ENCODE data around the gene IGF1R. TPM values are rescaled to one million over a fixed set of nuclear protein-coding genes. Genes with fewer than 3 reads are reported as not detected.

The IGF1R gene
- total RNA-seq, 1 donor from 2014 or later = 23.5 TPM

DNA sequence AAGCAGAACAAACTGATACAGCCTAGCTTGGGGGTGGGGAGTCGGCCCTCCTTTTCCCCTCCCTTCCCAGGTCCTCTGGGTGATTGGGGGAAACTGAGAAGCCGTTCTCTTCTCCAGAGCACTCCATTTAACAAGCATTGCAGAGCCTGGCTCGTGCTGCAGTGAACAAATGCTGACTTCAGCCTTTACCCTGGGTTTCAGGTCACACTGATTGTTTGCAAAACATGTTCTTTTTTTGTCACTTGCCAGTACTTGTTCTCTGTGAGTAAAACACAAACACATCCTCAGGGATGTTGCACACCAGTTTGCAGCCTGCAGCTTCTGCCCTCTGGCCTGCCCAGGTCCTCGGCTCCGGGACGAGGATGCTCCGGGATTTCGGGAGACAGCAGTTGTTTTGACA, 226.4 kb downstream of the IGF1R start:
- Histone ChIP-seq H2AFZ (replicated peaks) (no peak overlapping the region), H3K4me2 (peak overlapping the region; percentile 65), H3F3A (ENCODE audit: low read depth) (peaks cover 16% of the 10 kb centered on the region), H3K9me3 (ENCODE audit: low read depth) (no peaks in the 10 kb centered on the region), H3K27ac (peak overlapping the region; percentile 57), H3K4me1 (peaks cover 46% of the 10 kb centered on the region), H3K27me3 (no peaks in the 10 kb centered on the region), H3K36me3 (no peaks in the 10 kb centered on the region), H3K9ac (no peak overlapping the region), H3K79me2 (ENCODE audit: low read depth) (peaks cover 99% of the 10 kb centered on the region), H4K20me1 (ENCODE audit: low read depth) (peaks cover 79% of the 10 kb centered on the region), H3K4me3 (peak overlapping the region; percentile 24)
- peak overlapping the region; percentile 14 for H3K27ac Mint-ChIP-seq
- H3K36me3 Mint-ChIP-seq = peaks cover 7% of the 10 kb centered on the region
- H3K27me3 Mint-ChIP-seq (ENCODE audit: insufficient read depth, low read depth) = no peaks in the 10 kb centered on the region
- peak; percentile 34 for DNase-seq (ENCODE audit: low spot score)
- H3K4me1 Mint-ChIP-seq = peaks cover 62% of the 10 kb centered on the region
- H3K9me3 Mint-ChIP-seq = peaks cover 2% of the 10 kb centered on the region
- TF ChIP-seq EZH2phosphoT487 (IDR thresholded peaks at IDR 0.05) (no peak), EZH2 (IDR thresholded peaks at IDR 0.05) (no peak)
- TF ChIP-seq, protein P1, sequence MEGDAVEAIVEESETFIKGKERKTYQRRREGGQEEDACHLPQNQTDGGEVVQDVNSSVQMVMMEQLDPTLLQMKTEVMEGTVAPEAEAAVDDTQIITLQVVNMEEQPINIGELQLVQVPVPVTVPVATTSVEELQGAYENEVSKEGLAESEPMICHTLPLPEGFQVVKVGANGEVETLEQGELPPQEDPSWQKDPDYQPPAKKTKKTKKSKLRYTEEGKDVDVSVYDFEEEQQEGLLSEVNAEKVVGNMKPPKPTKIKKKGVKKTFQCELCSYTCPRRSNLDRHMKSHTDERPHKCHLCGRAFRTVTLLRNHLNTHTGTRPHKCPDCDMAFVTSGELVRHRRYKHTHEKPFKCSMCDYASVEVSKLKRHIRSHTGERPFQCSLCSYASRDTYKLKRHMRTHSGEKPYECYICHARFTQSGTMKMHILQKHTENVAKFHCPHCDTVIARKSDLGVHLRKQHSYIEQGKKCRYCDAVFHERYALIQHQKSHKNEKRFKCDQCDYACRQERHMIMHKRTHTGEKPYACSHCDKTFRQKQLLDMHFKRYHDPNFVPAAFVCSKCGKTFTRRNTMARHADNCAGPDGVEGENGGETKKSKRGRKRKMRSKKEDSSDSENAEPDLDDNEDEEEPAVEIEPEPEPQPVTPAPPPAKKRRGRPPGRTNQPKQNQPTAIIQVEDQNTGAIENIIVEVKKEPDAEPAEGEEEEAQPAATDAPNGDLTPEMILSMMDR (IDR thresholded peaks at IDR 0.05) = no peak
- H3K4me3 Mint-ChIP-seq = no peak overlapping the region

DNA sequence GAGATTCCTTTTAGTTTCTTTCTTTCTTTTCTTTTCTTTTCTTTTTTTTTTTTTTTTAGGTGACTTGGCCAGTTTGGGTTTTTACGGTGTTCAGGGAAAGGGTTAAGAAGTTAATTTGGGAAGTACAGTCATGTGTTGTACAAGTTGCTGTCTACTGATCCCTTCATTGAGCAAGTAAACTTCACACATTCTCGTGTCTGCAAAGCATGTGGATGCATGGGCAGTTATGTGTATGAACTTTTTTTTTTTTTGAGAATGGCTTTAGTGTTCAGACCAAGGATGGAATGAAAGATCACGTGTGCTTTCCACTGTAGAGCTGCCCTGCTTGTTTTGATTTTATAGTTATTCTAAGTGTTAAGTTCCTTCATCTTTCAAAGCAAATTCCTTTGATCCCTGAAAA, 227.0 kb downstream of the IGF1R start:
- peaks cover 50% of the 10 kb centered on the region for H3K4me1 ChIP-seq
- no peaks in the 10 kb centered on the region for H3K36me3 ChIP-seq
- H3K9me3 Mint-ChIP-seq = peaks cover under 1% of the 10 kb centered on the region
- no peaks in the 10 kb centered on the region for H3K27me3 Mint-ChIP-seq (ENCODE audit: insufficient read depth, low read depth)
- no peaks in the 10 kb centered on the region for H3K27me3 ChIP-seq
- no peaks in the 10 kb centered on the region for H3K9me3 ChIP-seq (ENCODE audit: low read depth)
- no peak for DNase-seq (ENCODE audit: low spot score)
- H3K27ac Mint-ChIP-seq = peak overlapping the region; percentile 80
- H3K79me2 ChIP-seq (ENCODE audit: low read depth) = peaks cover 99% of the 10 kb centered on the region
- H3K4me3 Mint-ChIP-seq = peak overlapping the region; percentile 39
- TF ChIP-seq EZH2phosphoT487 (IDR thresholded peaks at IDR 0.05) (no peak), EZH2 (IDR thresholded peaks at IDR 0.05) (no peak)
- TF ChIP-seq, protein P1 (IDR thresholded peaks at IDR 0.05) = no peak
- H3K4me3 ChIP-seq = no peak overlapping the region
- H3K4me1 Mint-ChIP-seq = peaks cover 65% of the 10 kb centered on the region
- peaks cover 7% of the 10 kb centered on the region for H3K36me3 Mint-ChIP-seq
- H3K9ac ChIP-seq = no peak overlapping the region
- H2AFZ ChIP-seq (replicated peaks) = no peak overlapping the region
- no peak overlapping the region for H3K27ac ChIP-seq
- H3F3A ChIP-seq (ENCODE audit: low read depth) = peaks cover 16% of the 10 kb centered on the region
- peaks cover 84% of the 10 kb centered on the region for H4K20me1 ChIP-seq (ENCODE audit: low read depth)
- peak overlapping the region; percentile 65 for H3K4me2 ChIP-seq

DNA sequence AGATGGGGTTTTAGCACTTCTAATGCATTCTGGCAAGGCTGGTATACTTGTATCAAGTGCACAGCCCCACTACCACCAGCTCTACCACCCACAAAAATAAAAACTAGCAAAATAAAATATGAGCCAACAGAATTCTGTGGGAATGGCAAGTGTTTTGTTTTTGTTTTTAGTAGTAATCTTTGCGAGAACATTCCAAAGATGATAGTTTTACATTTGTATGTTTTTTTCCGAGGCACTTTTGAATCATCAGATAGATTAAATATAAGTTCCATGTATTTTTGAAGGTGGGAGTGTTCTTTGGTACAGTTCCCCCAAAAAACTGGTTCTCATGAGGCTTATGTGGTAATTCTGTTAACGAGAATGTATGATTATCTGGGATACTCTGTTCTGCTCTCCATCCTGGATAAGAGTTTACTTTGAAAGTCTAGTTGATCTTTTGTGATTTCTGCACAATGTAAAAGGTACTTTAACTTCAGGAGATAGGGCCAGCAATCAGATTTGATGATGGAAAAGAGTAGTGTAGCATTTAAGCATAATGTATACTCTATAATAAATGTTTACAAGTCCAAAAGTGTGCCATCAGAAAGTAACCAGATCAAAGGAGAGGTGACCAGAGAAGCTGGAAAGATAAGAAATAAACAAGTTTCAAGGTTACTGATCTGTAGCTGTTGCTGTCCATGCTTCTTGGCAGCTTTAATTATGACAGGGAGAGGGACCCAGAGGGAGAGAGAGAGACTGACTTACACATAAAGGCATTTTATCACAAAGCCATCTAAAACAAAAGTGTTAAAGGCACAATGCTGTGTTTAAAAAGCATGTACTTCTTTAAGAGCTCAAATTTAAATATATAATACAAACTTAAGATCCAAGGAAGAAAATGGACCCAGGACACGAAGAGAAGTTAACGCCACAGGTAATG, 228.4 kb downstream of the IGF1R start:
- no peak overlapping the region for H2AFZ ChIP-seq (replicated peaks)
- no peak overlapping the region for H3K27ac ChIP-seq
- H3K9me3 Mint-ChIP-seq = no peaks in the 10 kb centered on the region
- H3K4me3 Mint-ChIP-seq = no peak overlapping the region
- H3K27me3 ChIP-seq = no peaks in the 10 kb centered on the region
- H3K9ac ChIP-seq = no peak overlapping the region
- H3F3A ChIP-seq (ENCODE audit: low read depth) = peaks cover 16% of the 10 kb centered on the region
- H3K4me2 ChIP-seq = no peak overlapping the region
- no peak for TF ChIP-seq EZH2 (IDR thresholded peaks at IDR 0.05)
- TF ChIP-seq EZH2phosphoT487 (IDR thresholded peaks at IDR 0.05) = no peak
- TF ChIP-seq, protein P1 (IDR thresholded peaks at IDR 0.05) = no peak
- H3K9me3 ChIP-seq (ENCODE audit: low read depth) = no peaks in the 10 kb centered on the region
- H3K4me3 ChIP-seq = no peak overlapping the region
- H3K79me2 ChIP-seq (ENCODE audit: low read depth) = peaks cover 99% of the 10 kb centered on the region
- H3K36me3 Mint-ChIP-seq = no peaks in the 10 kb centered on the region
- no peak for DNase-seq (ENCODE audit: low spot score)
- H3K27me3 Mint-ChIP-seq (ENCODE audit: insufficient read depth, low read depth) = no peaks in the 10 kb centered on the region
- no peak overlapping the region for H3K27ac Mint-ChIP-seq
- peaks cover 91% of the 10 kb centered on the region for H4K20me1 ChIP-seq (ENCODE audit: low read depth)
- no peaks in the 10 kb centered on the region for H3K36me3 ChIP-seq
- peaks cover 75% of the 10 kb centered on the region for H3K4me1 Mint-ChIP-seq
- peaks cover 54% of the 10 kb centered on the region for H3K4me1 ChIP-seq

Data from neural progenitor cell (in vitro differentiated cells).